GM19463 (cell line): ENCODE data around the gene RERE.
"Not testable (repeated sequence)": the region's sequence is repeated elsewhere in the genome, so short reads cannot be mapped to it uniquely, and the experiment has no call there.

Source experiments
- ATAC-seq: cut with Tn5 transposase; IDR thresholded peaks from one replicate; pipeline ENCODE4 v1.9.1; 2021; ENCODE audit warnings: mild to moderate bottlenecking, moderate library complexity; ENCODE audit not compliant: unreplicated experiment

Gene RERE

DNA sequence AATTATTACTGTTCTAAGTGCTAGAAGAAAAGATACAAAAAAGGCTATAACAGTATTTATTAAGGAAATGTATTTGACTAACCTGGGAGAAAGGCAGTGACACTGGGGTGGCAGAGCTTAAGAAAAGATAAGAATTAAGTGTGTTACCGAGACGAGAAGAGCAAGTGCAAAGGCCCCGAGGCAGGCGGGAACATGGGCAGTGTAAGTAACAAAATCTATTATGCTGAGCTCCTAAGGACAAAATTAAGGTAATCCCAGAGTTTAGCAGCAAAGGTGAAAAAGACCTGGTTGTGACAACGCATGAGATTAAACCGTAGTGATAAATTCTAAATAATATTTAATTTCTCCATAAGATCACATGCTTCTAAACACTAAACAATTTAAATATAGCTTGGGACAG, 167.6 kb downstream of the RERE start:
- no peak for ATAC-seq

DNA sequence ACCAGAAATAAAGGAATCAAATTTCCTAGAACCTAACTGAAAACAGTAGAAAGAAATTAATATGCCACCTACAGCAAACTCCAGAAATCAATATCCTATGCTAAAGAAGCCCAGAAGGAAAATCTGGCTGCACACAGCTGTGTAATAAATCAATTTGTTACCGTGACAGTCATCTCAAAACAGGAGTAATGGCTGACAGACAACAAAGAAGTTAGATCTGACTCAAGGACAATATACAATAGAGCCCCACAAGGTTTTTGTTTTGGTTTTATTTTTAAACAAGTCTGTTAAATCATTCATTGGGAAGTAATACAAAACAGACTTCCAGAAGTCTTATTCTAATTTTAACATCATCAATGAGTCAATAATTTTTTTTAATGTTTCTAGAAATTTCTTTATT, 168.4 kb downstream of the RERE start:
- no peak for ATAC-seq

DNA sequence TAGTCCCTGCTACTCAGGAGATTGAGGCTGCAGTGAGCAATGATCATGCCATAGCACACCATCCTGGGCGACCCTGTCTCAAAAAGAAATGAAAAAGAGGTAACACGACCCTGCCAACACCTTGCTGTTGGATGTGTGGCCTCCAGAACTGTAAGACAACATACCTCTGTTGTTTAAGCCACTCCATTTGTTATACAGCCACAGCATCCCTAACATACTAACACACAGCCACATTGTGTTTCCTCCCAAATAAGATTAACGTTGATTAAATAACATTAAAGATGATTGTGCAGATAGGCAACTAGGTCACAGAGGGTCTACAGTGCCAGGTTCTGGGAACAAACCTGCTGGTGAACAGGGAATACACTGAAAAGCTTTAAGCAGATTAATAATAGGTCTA, 170.4 kb downstream of the RERE start:
- ATAC-seq: no peak

DNA sequence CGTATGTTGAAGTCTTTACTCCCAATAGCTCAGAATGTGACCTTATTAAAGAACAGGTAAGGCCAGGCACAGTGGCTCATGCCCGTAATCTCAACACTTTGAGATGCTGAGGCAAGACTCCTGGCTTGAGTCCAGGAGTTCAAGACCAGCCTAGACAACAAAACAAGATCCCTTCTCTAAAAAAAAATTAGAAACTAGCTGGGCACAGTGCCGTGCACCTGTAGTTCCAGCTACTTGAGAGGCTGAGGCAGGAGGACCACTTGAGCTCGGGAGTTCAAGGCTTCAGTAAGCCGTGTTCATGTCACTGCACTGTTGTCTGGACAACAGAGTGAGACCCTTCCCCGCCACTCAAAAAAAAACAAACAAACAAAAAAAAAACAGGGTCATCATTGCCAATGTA, 171.3 kb downstream of the RERE start:
- no peak for ATAC-seq

DNA sequence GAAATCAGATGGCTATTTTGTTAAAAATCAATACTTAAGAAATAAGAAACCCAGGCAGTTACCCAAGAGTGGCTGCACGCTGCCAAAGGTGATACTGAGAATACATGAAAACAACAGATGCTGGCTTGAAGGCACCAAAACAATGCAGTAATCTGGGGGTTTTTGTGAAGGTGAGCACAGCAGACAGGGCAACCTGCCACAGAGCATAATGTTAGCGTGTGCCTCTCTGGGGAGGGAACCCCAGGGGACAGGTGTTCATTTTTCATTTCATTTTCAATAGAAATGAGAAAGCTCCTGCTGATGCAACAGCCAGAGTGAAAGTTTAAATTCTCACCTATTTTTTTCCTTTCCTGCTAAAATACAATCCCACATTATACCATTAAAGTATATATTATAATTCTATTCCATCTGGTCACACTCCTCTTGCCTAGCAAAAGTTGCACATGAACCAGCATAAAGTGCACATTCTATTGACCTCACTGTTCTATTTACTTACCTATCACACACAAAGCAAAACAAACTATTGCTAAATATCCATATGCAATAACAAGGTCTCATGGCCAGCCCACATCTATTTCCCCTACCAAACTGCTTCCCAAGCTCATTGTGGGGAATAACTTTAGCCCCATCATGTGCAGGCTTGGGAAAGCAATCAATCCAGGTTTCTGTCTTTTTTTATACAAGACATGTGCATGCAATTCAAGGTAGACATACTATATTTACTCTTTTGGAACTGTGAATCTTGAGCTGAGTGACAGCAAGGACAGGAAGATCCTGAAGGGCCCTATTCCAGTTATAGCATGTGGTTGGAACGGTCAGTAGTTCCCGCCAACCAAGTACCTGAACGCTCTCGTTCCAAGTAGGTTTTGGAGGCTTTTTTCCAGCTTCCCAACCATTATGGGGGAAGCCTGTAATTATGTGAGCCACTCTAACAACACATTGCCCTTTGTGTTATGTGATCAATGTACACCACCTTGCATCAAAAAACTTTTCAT, 173.6 kb downstream of the RERE start:
- ATAC-seq: peak; percentile 92

DNA sequence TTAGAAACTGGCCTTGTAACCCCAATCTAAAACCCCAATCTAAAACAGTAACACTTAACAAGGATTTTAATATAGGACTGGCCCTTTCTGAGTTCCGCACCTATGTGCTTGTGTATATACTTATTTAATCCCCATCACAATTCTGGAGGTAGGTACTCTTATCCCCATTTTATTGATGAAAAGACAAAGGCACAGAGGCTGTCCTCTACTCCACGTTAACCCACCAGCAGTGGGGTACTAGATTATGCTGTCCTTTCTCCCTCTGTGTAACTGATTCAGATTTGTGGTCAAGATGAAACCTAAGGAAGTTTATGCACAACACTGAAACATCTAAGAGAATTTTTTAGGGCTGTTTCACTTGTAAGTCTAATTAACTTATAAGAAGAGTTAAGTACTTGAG, 175.3 kb downstream of the RERE start:
- no peak for ATAC-seq

DNA sequence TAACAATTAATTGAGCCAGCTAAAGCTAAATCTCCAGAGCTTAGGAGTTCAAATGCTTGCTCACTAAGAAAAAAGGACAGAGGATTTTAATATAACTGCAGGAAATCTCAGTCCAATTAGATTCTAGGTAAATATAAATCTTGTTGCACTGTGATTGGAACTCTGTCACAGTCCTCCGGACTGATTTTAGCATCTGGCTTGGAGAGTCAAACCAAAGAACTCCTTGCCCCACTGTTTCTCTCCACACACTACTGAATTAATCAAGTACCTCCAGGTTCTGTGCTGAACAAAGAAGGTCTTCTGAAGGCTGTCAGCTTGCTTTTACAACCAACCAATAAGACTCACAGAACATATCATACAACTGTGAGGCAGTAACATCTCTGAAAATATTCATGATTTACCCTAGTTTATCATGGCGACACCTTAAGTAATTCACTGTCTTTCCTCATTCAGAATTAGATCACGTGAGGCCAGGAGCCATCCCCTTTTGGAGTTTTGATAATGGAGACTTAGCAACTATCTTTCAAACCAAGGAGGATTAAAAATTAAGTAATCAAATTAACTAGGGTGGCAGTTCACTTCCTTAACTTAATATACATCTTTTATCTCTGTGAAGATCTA, 176.0 kb downstream of the RERE start:
- no peak for ATAC-seq

DNA sequence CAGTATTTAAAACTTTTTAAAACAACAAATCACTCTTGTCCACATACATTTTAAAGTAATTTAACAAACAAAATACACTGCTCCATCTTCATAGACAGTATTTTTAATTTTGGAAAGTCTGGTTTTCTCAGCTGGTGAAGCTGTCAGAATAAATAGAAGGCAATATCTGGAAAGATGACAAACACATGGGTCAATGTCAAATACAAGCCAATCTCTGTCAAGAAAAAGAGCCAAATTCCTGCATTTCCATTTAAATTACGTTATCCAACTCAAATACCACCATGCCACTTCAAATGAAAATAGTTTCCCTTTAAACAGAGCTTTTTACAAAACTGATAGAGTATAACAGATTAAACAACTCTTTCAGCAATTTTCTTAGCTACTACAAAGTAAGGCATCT, 176.5 kb downstream of the RERE start:
- no peak for ATAC-seq

DNA sequence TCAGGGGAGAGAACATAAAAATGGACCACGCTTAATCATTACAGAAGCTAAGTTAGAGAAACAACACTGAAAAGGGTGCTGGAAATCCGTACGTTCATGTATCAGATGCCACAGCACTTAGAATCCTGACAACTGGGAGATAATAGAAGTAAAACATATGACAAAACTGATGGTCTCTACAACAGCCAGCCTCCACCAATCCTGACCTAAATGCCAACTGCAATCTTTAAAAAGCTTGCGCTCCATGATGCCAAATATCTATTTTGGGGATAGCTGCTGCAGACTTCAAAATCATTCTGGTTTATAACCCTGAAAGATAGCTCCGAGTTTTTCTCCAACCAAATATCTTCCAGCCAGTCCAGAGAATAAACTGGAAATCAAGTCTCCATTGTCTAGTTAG, 178.3 kb downstream of the RERE start:
- no peak for ATAC-seq

DNA sequence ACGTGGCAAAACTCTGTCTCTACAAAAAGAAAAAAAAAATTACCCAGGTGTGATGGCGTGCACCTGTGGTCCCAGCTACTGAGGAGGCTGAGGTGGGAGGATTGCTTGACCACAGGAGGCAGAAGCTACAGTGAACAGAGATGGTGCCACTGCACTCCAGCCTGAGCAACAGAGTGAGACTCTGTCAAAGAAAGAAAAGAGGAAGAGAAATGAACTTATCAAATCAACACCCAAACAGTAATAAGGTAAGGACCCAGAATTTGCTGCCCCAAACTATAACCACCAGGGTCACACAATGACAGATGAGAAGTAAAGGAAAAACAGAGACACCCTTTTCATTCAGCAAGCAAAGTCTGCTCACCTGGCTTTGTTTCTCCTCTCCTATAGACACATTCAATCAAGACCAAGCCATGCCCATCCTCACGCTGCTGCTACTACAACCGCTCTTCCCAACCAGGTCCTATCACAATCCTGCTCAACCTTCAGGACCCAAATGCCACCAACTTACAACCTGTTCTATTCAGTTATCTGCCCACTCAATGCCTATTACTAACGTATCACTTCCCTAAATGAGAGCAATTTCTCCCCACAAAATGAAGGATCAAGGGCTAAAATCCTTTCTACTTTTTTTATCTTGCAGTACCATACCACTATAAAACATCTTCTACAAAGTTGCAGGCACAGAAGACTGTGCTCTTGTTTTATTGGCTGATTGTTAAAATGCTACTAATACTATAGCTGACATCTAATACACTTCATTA, 183.5 kb downstream of the RERE start:
- ATAC-seq: no peak

DNA sequence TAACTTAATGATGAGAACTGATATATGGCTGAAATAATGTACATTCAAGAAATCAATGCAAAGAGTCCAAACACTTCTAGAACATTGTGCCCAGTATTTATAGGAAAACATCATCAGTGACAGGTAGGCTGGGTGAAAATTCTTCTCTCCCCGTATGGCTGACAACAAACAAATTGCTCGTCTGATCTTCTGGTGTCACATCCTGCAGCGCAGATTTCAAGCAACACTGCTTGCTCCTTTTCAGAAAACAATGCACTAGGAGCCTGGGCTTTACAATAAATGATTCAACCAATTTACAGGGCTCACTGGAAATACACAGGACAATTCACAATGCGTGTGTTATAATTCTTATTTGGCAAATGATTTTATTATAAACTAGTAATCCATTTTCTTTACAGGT, 185.3 kb downstream of the RERE start:
- ATAC-seq: no peak

DNA sequence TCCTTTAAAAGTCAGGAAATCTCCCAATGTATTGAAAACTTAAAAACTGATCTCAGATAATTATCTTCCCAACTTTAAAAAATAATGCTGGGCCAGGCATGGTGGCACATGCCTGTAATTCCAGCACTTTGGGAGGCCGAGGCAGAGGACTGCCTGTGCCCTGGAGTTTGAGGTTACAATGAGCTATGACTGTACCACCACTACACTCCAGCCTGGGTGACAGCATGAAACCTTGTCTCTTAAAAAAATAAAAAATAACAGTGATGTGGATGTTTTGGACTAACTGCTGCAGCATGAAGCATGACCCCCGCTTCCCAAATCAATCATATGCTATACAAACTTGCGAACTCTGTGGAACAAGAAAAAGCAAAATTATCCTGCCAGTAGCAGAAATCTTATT, 186.3 kb downstream of the RERE start:
- ATAC-seq: no peak

DNA sequence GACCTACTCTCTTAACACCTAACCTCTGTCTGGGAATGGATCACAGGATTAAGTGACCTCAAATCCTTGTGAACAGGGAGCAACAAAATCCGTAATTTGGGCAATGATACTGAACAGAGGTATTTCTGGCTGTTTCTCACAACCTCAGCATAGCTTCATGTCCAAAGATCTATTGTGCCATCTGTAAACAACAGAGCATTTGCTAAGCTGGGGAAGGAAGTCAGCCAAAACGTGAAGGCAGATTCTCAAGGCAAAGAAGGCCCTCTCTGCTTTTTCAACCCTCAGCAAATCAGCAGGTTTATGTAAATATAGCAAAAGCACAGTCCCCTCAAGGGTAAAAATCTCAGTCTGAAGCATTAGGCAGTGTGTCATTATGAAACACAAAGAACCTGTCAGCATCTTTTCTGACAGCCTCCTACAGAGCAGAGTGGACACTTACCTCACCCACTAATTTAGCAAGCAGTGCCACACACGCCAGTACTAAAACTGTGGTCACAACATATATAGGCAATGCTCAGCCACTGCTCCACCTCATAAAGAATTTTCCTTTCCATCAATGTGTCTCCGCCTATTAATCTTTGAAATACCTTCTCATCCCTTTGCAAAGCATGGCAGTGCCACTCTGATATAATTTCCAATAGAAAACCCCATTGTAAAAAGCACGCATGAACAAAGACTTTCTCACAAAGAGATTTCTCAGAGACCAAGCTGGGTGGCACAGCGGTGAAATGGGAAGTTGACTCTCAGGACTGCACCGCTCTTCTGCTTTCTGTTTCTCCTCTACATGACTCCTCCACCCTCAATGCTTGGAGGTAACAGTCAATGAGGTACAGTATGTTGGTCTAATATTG, 188.0 kb downstream of the RERE start:
- peak; percentile 78 for ATAC-seq

DNA sequence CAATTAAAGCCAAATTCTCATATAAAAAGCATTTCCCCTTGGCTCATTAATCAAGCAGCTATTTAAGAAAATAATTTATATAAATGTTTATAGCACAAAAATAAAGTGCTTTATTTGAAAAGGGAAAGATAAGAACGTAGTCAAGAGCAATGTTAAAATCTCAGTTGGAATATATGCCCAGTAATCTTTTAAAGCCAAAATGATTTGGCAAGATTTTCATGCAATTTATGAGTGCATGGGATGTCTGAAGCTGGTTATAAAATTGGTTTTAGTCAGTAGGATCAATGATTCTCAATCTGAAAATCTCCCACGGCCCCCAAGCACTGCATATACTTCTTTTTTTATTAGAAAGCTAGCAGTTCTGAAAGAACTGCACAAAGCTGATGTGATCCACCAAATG, 188.8 kb downstream of the RERE start:
- ATAC-seq: no peak

DNA sequence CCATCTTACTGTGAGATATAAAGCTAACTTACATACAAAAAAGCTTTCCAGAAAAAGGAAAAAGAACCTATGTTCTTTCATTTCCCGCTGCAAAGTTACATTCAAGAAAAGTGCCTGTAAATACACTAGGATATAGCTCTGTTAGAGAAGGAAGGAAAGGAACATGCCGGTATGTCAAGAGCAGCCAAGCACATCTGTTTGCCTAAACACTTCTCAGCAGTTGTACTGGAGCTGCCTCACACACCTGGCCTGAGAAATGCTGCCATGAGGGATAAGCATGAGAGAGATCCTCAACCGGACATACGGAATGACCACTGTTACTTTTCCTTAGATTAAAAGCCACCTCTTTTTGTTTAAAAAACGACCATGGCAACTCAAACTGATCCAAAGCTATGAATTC, 189.7 kb downstream of the RERE start:
- ATAC-seq: no peak

DNA sequence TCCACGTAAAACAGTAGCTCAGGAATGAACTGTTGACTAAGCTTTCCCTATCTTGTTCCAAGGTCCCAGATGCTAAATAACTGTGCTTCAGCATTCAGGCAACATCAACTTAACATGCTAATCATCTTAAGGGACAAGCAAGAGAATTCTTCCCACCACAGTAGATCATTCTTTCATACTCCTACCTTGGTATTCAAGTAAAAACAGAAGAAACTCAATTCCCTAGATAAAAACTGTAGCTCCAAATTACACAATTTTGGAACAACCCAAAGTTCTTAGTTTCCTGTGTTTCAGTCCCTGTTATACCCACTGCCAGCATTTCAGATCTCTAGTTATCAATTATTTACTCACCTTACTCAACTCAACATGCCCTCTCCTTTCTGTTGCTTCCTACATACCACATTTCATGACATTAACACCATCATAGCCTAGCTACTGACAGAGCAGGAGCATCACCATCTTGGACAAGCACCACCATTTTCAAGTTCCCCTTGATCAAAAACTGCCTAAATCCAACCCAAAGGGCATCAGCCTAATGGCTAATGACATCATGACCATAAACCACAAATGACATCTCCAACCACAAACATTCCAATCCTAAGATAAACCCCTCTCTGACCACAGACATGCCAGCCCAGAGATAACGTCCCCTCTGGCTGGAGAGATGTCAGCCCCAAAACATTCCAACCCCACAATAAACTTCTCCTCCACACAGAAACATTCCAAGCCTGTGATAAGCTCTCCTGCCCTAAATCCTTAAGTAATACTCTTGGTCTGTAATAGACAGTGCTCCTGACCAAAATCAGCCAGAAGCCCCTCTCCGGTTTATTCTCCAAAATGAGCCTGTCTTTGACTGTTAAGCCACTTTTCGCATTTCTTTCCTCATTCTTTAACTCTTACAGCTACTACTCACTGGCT, 191.2 kb downstream of the RERE start:
- ATAC-seq: no peak

DNA sequence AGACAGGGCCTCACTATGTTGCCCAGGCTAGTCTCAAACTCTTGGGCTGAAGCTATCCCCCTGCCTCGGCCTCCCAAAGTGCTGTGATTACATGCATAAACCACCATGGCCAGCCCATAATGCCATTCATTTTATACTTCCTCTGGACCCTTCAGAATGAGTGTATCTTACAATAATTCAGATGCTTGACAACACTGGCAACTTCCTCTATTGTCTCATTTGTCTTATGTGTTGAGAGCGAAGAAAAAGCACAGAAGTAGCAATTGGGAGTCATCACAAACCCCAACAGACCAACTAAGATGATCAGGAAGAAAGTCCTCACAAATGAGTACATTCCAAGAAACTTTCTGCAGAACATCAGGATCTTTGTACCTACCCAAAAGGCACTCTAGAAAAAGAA, 191.9 kb downstream of the RERE start:
- no peak for ATAC-seq

DNA sequence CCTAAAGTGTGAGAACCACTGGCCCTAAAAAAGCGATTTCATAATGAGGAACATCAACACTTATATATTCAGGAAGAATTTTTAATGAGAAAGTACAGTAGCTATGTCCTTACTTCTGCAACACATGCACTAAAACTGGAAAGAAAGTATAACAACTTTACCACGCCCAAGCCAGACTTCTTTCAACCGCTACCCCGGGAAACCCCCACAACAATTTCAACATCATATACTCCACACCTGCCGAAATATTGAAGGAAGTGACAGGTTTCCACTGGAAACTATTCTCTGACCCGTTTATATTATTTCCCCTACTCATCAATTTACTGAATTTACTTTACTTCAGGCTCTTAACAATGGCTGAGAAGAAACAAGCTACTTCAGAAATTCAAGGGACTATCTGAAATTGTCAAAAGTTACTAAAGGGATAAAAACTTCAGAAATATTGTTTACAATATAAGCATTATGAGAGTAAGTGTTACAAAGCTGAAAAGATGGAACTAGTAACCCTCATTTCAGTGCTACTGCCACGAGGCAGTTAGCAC, 193.7 kb downstream of the RERE start:
- not testable (repeated sequence) for ATAC-seq

DNA sequence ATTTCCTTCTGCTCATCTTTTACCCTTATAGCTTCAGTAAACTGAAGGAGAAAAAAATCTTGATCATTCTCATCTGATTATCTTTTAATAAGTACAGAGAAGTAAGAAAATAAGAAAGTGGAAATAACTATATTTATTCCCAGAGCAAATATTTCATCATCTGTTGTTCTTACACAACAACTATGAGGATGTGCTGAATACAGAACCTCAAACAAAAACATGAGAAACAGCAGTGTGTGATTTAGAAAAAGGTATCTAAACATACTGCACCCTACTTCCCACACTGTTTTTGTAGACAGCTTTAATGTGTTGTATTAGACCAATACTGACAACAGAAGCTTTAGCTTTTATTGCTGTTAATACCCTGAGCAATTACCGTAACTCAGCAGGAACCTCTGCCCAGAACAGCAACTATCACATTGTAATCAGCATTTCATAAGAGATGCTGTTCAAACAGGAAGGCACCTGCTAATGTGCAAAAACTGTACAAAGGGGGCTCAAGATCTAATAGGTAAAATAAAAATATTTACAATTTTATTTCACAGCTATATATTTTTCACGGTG, 195.6 kb downstream of the RERE start:
- ATAC-seq: not testable (repeated sequence)
